Activated CD8-positive, alpha-beta memory T cell treated with anti-CD3 and anti-CD28 coated beads for 36 hours (primary cell): ENCODE measurements around the gene TTLL9. TPM values are rescaled to one million over a fixed set of nuclear protein-coding genes. Genes with fewer than 3 reads are reported as not detected.
"Not testable (repeated sequence)": the region's sequence is repeated elsewhere in the genome, so short reads cannot be mapped to it uniquely, and the experiment has no call there.

Source experiments
- CTCF ChIA-PET: fragments of 350-600 bp; sonication (Branson Sonifier 250); formaldehyde crosslinking; loops from one replicate; lab custom pipeline; 2021; ENCODE audit warnings: antibody characterized with exemption; lab: Charles Lee
- POLR2A ChIA-PET: fragments of 350-600 bp; sonication (Branson Sonifier 250); formaldehyde crosslinking; loops from one replicate; lab custom pipeline; 2021; ENCODE audit warnings: antibody characterized with exemption; lab: Charles Lee
- total RNA-seq, 2 experiments: library from RNA; stranded (reverse); gene quantifications; one replicate each; pipeline ENCODE4 v1.2.3, GENCODE V29; 2021

The TTLL9 gene
- total RNA-seq = not detected

- ChIA-PET CTCF (interaction anchor here (1.3 kb wide), 2 partner anchors 18 to 22 kb away, joined by 3 read pairs; no protein-coding TSS in a partner anchor), POLR2A (no interaction called here)
These were observed at the start of gene TTLL9, which contains the start of gene DUSP15 for GRCh38 chr20:31869942-31870725. Gene TTLL9, plus strand, starts transcription at chr20:31870634. Its CDS starts 493 bp downstream, at chr20:31871127. Gene DUSP15, minus strand, starts transcription at chr20:31870527. Its CDS starts 190 bp downstream, at chr20:31870337.

- CTCF ChIA-PET = interaction anchor here (0.8 to 2.9 kb wide), 3 partner anchors 12 to 271 kb away, joined by 3 to 18 read pairs (median 10); no protein-coding TSS in a partner anchor
- POLR2A ChIA-PET = no interaction called here
These were observed 49.0 kb upstream of the TTLL9 start for GRCh38 chr20:31821427-31821826.

GRCh38 chr20:31822421-31823330 lies 47.8 kb upstream of the TTLL9 start:
- POLR2A ChIA-PET = no interaction called here

GRCh38 chr20:31823360-31824124 lies 46.9 kb upstream of the TTLL9 start:
- ChIA-PET CTCF (interaction anchor here (0.6 to 3.7 kb wide), 24 partner anchors 9 to 555 kb away, joined by 3 to 21 read pairs (median 4); partner anchors contain the start of genes FOXS1, PDRG1 and TPX2), POLR2A (no interaction called here)

More at GRCh38 chr20:31822421-31823330, 47.8 kb upstream of the TTLL9 start:
- CTCF ChIA-PET = interaction anchor here (0.6 to 3.7 kb wide), 27 partner anchors 9 to 556 kb away, joined by 3 to 21 read pairs (median 3); partner anchors contain the start of genes FOXS1, PDRG1 and TPX2

DNA sequence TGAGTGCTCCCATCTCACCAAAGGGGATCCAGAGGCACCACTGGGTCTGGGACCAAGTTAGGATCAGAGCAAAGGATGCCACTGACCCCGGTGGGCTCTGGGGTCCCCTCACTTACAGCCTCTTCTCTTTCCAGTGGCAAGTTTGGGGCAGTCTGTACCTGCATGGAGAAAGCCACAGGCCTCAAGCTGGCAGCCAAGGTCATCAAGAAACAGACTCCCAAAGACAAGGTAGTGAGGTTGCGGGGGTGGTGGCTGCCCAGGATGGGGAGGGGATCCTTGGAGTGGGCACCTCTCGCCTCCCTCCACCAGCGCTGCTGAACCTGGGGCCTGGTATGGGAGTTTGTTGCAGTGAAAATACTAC lies 46.3 kb upstream of the TTLL9 start:
- ChIA-PET POLR2A (no interaction called here), CTCF (interaction anchor here (1.2 to 3.7 kb wide), 6 partner anchors 9 to 268 kb away, joined by 4 to 21 read pairs (median 9); partner anchors contain the start of gene FOXS1)

- POLR2A ChIA-PET = no interaction called here
- CTCF ChIA-PET = interaction anchor here (1.6 to 3.7 kb wide), 3 partner anchors 27 to 267 kb away, joined by 8 to 21 read pairs (median 11); no protein-coding TSS in a partner anchor
These were observed 45.7 kb upstream of the TTLL9 start for GRCh38 chr20:31824554-31825313.

DNA sequence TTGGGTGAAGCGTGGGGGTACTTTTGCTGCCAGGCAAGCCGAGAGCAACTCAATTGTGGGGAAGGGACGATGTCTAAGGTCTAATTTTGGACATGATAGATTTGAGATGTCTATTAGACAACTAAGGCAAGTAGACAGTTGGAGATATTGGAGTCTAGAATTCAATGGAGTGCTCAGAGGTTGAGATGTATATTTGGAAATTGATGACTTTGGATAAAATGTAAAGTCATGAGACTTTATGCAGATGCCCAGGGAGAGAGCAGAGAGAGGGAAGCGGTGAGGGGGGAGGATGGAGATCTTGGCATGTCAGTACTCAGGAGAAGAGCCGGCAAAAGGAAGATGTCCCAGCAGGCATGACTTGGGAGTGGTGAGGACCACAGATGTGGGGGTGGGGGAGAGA lies 44.4 kb upstream of the TTLL9 start:
- ChIA-PET CTCF (interaction anchor here (1.0 kb wide), 1 partner anchor 20 kb away, joined by 3 read pairs; no protein-coding TSS in a partner anchor), POLR2A (no interaction called here)

GRCh38 chr20:31827059-31827458 lies 43.4 kb upstream of the TTLL9 start:
- CTCF ChIA-PET = interaction anchor here (1.0 kb wide), 1 partner anchor 19 kb away, joined by 3 read pairs; no protein-coding TSS in a partner anchor
- POLR2A ChIA-PET = interaction anchor here (0.5 kb wide), 1 partner anchor 19 kb away, joined by 3 read pairs; no protein-coding TSS in a partner anchor

GRCh38 chr20:31828016-31828415 lies 42.4 kb upstream of the TTLL9 start:
- POLR2A ChIA-PET = not testable (repeated sequence)
- CTCF ChIA-PET = interaction anchor here (0.9 kb wide), 1 partner anchor 204 kb away, joined by 4 read pairs; no protein-coding TSS in a partner anchor

GRCh38 chr20:31829731-31830130 lies 40.7 kb upstream of the TTLL9 start:
- ChIA-PET POLR2A (no interaction called here), CTCF (interaction anchor here (1.3 kb wide), 1 partner anchor 17 kb away, joined by 4 read pairs; no protein-coding TSS in a partner anchor)

DNA sequence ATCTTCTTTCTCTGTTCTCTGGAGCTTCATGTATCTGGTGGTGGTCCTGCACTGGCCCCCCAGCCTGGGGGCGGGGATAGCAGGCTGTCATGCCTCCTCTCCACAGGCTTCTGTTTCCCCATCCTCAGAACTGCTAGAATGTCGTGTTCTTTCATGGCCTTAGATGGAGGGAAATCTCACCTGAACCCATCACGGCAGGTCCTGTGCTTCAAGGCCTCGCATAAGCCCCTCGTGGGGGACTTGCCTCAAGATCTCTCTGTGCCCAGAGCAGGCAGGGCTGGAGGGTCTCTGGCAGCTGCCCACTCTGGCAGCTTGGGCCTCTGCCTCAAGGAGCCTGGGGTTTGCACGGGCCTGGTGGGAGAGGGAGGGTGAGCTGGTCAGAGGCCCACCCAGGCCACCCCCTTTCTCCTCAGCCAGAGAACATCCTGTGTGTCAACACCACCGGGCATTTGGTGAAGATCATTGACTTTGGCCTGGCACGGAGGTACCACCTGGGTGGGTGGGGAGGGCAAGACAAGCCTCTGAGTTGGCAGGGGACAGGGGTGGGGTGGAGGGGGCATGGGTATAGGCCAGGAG lies 39.9 kb upstream of the TTLL9 start:
- POLR2A ChIA-PET = no interaction called here
- CTCF ChIA-PET = no interaction called here

GRCh38 chr20:31831211-31831610 lies 39.2 kb upstream of the TTLL9 start:
- CTCF ChIA-PET = no interaction called here
- POLR2A ChIA-PET = no interaction called here

GRCh38 chr20:31831771-31832306 lies 38.6 kb upstream of the TTLL9 start:
- CTCF ChIA-PET = interaction anchor here (0.6 to 3.5 kb wide), 2 partner anchors 9 to 15 kb away, joined by 3 to 10 read pairs; no protein-coding TSS in a partner anchor
- POLR2A ChIA-PET = no interaction called here

DNA sequence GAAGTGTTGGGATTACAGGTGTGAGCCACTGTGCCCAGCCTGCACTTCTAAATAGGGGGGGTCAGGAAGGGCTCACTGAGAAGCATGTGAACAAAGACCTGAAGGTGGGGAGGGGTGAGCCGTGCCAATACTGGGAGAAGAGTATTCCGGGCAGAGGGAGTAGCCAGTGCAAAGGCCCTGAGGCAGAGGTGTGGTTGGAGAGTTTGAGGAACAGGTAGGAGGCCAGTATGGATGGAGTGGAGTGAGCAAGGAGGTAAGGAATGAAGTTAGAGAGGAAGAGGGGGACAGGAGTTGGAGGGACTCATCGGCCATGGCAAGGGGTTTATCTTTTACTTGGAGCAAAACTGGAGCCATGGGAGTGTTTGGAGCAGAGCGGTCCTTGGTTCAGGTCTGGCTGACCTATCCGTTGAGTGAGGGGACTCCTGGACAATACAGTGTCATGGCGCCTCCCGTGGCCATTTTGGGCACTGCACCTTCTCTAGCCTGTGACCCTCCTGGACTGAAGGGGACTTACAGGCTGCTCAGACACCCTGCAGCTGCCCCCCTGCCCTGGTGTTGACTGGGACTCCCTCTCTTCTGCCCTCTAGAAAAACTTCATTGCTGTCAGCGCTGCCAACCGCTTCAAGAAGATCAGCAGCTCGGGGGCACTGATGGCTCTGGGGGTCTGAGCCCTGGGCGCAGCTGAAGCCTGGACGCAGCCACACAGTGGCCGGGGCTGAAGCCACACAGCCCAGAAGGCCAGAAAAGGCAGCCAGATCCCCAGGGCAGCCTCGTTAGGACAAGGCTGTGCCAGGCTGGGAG lies 37.1 kb upstream of the TTLL9 start:
- POLR2A ChIA-PET = no interaction called here
- CTCF ChIA-PET = interaction anchor here (1.4 to 3.5 kb wide), 3 partner anchors 11 to 19 kb away, joined by 4 to 10 read pairs (median 7); no protein-coding TSS in a partner anchor

GRCh38 chr20:31833931-31834521 lies 36.4 kb upstream of the TTLL9 start:
- ChIA-PET POLR2A (no interaction called here), CTCF (interaction anchor here (1.4 to 3.5 kb wide), 3 partner anchors 11 to 18 kb away, joined by 4 to 10 read pairs (median 7); no protein-coding TSS in a partner anchor)

GRCh38 chr20:31835554-31835953 lies 34.9 kb upstream of the TTLL9 start:
- POLR2A ChIA-PET = no interaction called here
- CTCF ChIA-PET = no interaction called here
